HEK293T (cell line): ENCODE results near the gene BSG.
"Not testable (repeated sequence)": the region's sequence is repeated elsewhere in the genome, so short reads cannot be mapped to it uniquely, and the experiment has no call there.

Experiments
- CTCF ChIA-PET: fragments of 350-600 bp; formaldehyde crosslinking; extraction: SDS; loops from one replicate; lab custom pipeline; 2021; ENCODE audit warnings: antibody characterized with exemption, inconsistent platforms; lab: Yijun Ruan, JAX
- POLR2A ChIA-PET: fragments of 350-600 bp; formaldehyde crosslinking; extraction: SDS; loops from one replicate; lab custom pipeline; 2020; ENCODE audit warnings: antibody characterized with exemption, inconsistent platforms; lab: Yijun Ruan, JAX
- DNase-seq: peaks from one replicate; pipeline ENCODE4 v3.0.0; 2012; ENCODE audit warnings: mixed read lengths; ENCODE audit errors: extremely low spot score
- ARNT ChIP-seq: fragments of 450-650 bp; IDR thresholded peaks from 2 replicates; pipeline ENCODE4 v1.6.1; 2017; ENCODE audit warnings: mild to moderate bottlenecking
- BHLHE40 ChIP-seq: fragments of 450-650 bp; IDR thresholded peaks from 2 replicates; pipeline ENCODE4 v1.6.1; 2016; ENCODE audit warnings: mild to moderate bottlenecking, moderate library complexity, borderline replicate concordance
- CTBP1 ChIP-seq: fragments of 450-650 bp; IDR thresholded peaks from 2 replicates; pipeline ENCODE4 v1.6.1; 2016; ENCODE audit warnings: borderline replicate concordance
- ELF4 ChIP-seq: fragments of 450-650 bp; IDR thresholded peaks from 2 replicates; pipeline ENCODE4 v1.6.1; 2017; ENCODE audit warnings: antibody characterized with exemption
- FOXA1 ChIP-seq: fragments of 450-650 bp; IDR thresholded peaks from 2 replicates; pipeline ENCODE4 v1.6.1; 2016; ENCODE audit warnings: mild to moderate bottlenecking
- FOXK2 ChIP-seq: fragments of 450-650 bp; IDR thresholded peaks from 2 replicates; pipeline ENCODE4 v1.6.1; 2016; ENCODE audit warnings: mild to moderate bottlenecking
- FOXM1 ChIP-seq: fragments of 450-650 bp; IDR thresholded peaks from 2 replicates; pipeline ENCODE4 v1.6.1; 2017; ENCODE audit warnings: mild to moderate bottlenecking, borderline replicate concordance
- HDGF ChIP-seq: fragments of 450-650 bp; IDR thresholded peaks from 2 replicates; pipeline ENCODE4 v1.6.1; 2017; ENCODE audit warnings: antibody characterized with exemption, borderline replicate concordance
- L3MBTL2 ChIP-seq: fragments of 450-650 bp; conservative IDR thresholded peaks from 2 replicates; pipeline ENCODE4 v1.6.1; 2016; ENCODE audit warnings: mild to moderate bottlenecking
- LEF1 ChIP-seq: fragments of 450-650 bp; IDR thresholded peaks from 2 replicates; pipeline ENCODE4 v1.6.1; 2017; ENCODE audit warnings: mild to moderate bottlenecking, borderline replicate concordance
- NFRKB ChIP-seq: fragments of 450-650 bp; IDR thresholded peaks from 2 replicates; pipeline ENCODE4 v1.6.1; 2016; ENCODE audit warnings: mild to moderate bottlenecking, moderate library complexity
- PKNOX1 ChIP-seq: fragments of 450-650 bp; IDR thresholded peaks from 2 replicates; pipeline ENCODE4 v1.6.1; 2016
- SP1 ChIP-seq: fragments of 450-650 bp; IDR thresholded peaks from 2 replicates; pipeline ENCODE4 v1.6.1; 2017
- SUZ12 ChIP-seq: fragments of 450-650 bp; IDR thresholded peaks from 2 replicates; pipeline ENCODE4 v1.6.1; 2016; ENCODE audit warnings: mild to moderate bottlenecking
- TARDBP ChIP-seq: fragments of 450-650 bp; IDR thresholded peaks from 2 replicates; pipeline ENCODE4 v1.6.1; 2016
- ZNF384 ChIP-seq: fragments of 450-650 bp; IDR thresholded peaks from 2 replicates; pipeline ENCODE4 v1.6.1; 2016

Gene BSG

GRCh38 chr19:602391-603301 is 30.2 kb downstream of the BSG start:
- no peak for DNase-seq
- POLR2A ChIA-PET, result no interaction called here
- no peak for TF ChIP-seq SP1
- TF ChIP-seq CTBP1, result no peak
- TF ChIP-seq NFRKB, result no peak
- TF ChIP-seq TARDBP, result no peak
- TF ChIP-seq ELF4, result no peak
- TF ChIP-seq BHLHE40, result no peak
- TF ChIP-seq FOXM1, result no peak
- CTCF ChIA-PET, result no interaction called here

GRCh38 chr19:603302-603639 is 30.9 kb downstream of the BSG start:
- POLR2A ChIA-PET, DNase-seq, CTCF ChIA-PET: not testable (repeated sequence)

GRCh38 chr19:603779-604178 is 31.4 kb downstream of the BSG start:
- CTCF ChIA-PET, POLR2A ChIA-PET: not testable (repeated sequence)
- DNase-seq, result peak; percentile 40

GRCh38 chr19:604355-604754 is 32.0 kb downstream of the BSG start:
- ChIA-PET CTCF (no interaction called here), POLR2A (no interaction called here)
- TF ChIP-seq LEF1, result no peak
- no peak for TF ChIP-seq ELF4
- no peak for TF ChIP-seq CTBP1
- no peak for TF ChIP-seq SP1
- no peak for TF ChIP-seq FOXM1
- no peak for TF ChIP-seq PKNOX1
- TF ChIP-seq ARNT, result no peak
- no peak for TF ChIP-seq TARDBP
- TF ChIP-seq HDGF, result no peak
- no peak for TF ChIP-seq L3MBTL2
- no peak for TF ChIP-seq FOXK2
- no peak for TF ChIP-seq NFRKB
- no peak for TF ChIP-seq ZNF384
- TF ChIP-seq BHLHE40, result no peak
- TF ChIP-seq FOXA1, result no peak
- no peak for TF ChIP-seq SUZ12
- peak; percentile 30 for DNase-seq

- POLR2A ChIA-PET, CTCF ChIA-PET, DNase-seq: not testable (repeated sequence)
These were observed 32.9 kb downstream of the BSG start for GRCh38 chr19:605061-605971.

DNA sequence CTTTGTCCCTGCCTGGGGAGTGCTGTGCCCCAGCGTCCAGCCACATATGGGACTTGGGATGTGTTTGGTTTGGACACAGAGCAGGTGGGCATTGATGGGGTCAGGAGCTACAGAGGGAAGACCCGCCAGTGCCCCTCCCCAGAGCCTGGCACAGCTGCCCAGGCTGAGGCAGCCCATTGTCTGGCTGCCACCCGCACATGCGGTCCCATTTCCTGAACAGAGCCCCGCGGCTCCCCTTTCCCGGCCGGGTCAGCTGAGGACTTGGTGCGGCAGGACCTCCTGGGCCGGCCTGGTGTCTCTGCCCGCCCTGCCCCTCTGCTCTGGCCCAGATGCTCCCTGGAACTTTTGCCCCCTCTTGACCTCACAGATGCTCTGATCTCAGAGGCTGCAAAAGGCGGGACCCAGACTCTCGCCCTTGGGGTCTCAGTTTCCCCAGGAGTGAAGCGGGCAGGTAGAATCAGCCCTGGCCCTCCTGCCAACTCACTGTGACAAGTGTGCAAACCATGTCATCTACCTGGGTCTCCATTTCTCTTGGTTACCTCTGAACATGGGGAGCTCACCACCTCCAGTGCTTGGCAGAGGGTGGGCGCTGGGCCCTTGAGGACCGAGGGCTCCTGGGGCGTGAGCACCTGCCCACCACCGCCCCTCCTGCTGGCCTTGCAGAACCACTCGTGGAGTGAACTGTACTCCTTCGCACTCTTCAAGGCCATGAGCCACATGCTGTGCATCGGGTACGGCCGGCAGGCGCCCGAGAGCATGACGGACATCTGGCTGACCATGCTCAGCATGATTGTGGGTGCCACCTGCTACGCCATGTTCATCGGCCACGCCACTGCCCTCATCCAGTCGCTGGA is 35.1 kb downstream of the BSG start:
- ChIA-PET POLR2A (no interaction called here), CTCF (no interaction called here)
- DNase-seq, result no peak
- TF ChIP-seq SUZ12 (no peak), L3MBTL2 (no peak), BHLHE40 (no peak)

GRCh38 chr19:608155-609003 is 36.0 kb downstream of the BSG start:
- TF ChIP-seq FOXA1 (no peak), FOXK2 (no peak), NFRKB (no peak), TARDBP (no peak), SUZ12 (no peak)
- no peak for DNase-seq
- ChIA-PET POLR2A (no interaction called here), CTCF (no interaction called here)
